ENCODE measurements around the gene HS1BP3.

Gene HS1BP3

GRCh38 chr2:20650877-20651730, at the start of gene HS1BP3:
Gene HS1BP3 (minus strand): TSS chr2:20651098. CDS start chr2:20651063, 35 bp downstream.
- peak; percentile 92 for DNase-seq (ENCODE audit: low read depth)

GRCh38 chr2:20698916-20699613, 48.2 kb upstream of the HS1BP3 start:
- DNase-seq (ENCODE audit: low read depth), result no peak

- no peak for DNase-seq (ENCODE audit: low read depth)
Observed at GRCh38 chr2:20697322-20697934, 46.5 kb upstream of the HS1BP3 start.

- DNase-seq (ENCODE audit: low read depth), result no peak
Observed at GRCh38 chr2:20696366-20696765, 45.5 kb upstream of the HS1BP3 start.

GRCh38 chr2:20693317-20693716, 42.4 kb upstream of the HS1BP3 start:
- DNase-seq (ENCODE audit: low read depth), result no peak

- no peak for DNase-seq (ENCODE audit: low read depth)
Observed at GRCh38 chr2:20692081-20692480, 41.2 kb upstream of the HS1BP3 start.

- no peak for DNase-seq (ENCODE audit: low read depth)
Observed at GRCh38 chr2:20691076-20691734, 40.3 kb upstream of the HS1BP3 start.

GRCh38 chr2:20689428-20690264, 38.7 kb upstream of the HS1BP3 start:
- DNase-seq (ENCODE audit: low read depth), result no peak

- no peak for DNase-seq (ENCODE audit: low read depth)
Observed at GRCh38 chr2:20687260-20687832, 36.4 kb upstream of the HS1BP3 start.

GRCh38 chr2:20684581-20685063, 33.7 kb upstream of the HS1BP3 start:
- DNase-seq (ENCODE audit: low read depth), result no peak

- DNase-seq (ENCODE audit: low read depth), result no peak
Observed at GRCh38 chr2:20682167-20682920, 31.4 kb upstream of the HS1BP3 start.

- DNase-seq (ENCODE audit: low read depth), result no peak
Observed at GRCh38 chr2:20680744-20681375, 30.0 kb upstream of the HS1BP3 start.

GRCh38 chr2:20678780-20679179, 27.9 kb upstream of the HS1BP3 start:
- no peak for DNase-seq (ENCODE audit: low read depth)

- DNase-seq (ENCODE audit: low read depth), result no peak
Observed at GRCh38 chr2:20678086-20678395, 27.1 kb upstream of the HS1BP3 start.

- no peak for DNase-seq (ENCODE audit: low read depth)
Observed at GRCh38 chr2:20677301-20678085, 26.6 kb upstream of the HS1BP3 start.

- no peak for DNase-seq (ENCODE audit: low read depth)
Observed at GRCh38 chr2:20676353-20677215, 25.7 kb upstream of the HS1BP3 start.

GRCh38 chr2:20675701-20676352, 24.9 kb upstream of the HS1BP3 start:
- no peak for DNase-seq (ENCODE audit: low read depth)

All from activated T-cell treated with anti-CD3 and anti-CD28 coated beads for 48 hours (primary cell).